ENCODE data around the gene SIM2.

SIM2 gene

DNA sequence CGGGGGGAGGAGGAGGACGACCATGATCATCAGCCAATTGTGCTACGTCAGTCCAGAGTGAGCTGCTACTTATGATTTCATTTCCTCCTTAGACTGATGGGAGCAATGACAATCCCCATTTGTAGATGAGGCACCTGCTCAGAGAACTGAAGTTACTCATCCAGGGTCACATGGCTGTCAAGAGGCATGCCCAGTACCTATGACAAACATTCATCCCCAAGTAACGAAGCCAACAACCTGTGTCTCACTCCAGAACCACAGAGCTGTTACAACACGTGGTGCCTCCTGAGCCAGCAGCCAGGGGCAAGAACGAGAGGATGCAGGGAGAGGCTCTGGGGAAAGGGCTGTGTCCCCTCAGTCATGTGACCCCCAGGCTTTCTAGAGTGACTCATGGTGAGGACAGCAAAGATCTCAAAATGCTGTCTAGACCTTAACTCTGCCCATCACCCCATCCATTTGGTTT lies 93.6 kb downstream of the SIM2 start:
- TF ChIP-seq, protein P1, sequence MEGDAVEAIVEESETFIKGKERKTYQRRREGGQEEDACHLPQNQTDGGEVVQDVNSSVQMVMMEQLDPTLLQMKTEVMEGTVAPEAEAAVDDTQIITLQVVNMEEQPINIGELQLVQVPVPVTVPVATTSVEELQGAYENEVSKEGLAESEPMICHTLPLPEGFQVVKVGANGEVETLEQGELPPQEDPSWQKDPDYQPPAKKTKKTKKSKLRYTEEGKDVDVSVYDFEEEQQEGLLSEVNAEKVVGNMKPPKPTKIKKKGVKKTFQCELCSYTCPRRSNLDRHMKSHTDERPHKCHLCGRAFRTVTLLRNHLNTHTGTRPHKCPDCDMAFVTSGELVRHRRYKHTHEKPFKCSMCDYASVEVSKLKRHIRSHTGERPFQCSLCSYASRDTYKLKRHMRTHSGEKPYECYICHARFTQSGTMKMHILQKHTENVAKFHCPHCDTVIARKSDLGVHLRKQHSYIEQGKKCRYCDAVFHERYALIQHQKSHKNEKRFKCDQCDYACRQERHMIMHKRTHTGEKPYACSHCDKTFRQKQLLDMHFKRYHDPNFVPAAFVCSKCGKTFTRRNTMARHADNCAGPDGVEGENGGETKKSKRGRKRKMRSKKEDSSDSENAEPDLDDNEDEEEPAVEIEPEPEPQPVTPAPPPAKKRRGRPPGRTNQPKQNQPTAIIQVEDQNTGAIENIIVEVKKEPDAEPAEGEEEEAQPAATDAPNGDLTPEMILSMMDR (IDR thresholded peaks at IDR 0.05; ENCODE audit: low read depth, low read length, missing control alignments) = no peak
- in situ Hi-C loops (cut with HindIII; ENCODE audit: low pct_ligation_motif_present, low sequenced_read_pairs) = no loop called here
- peak; percentile 5 for DNase-seq
- no peak overlapping the region for H3K27ac ChIP-seq
- no peaks in the 10 kb centered on the region for H3K36me3 ChIP-seq (replicated peaks)
- H3K27me3 ChIP-seq (replicated peaks) = no peaks in the 10 kb centered on the region
- H3K4me3 ChIP-seq (ENCODE audit: low read depth, low read length) = no peak overlapping the region

DNA sequence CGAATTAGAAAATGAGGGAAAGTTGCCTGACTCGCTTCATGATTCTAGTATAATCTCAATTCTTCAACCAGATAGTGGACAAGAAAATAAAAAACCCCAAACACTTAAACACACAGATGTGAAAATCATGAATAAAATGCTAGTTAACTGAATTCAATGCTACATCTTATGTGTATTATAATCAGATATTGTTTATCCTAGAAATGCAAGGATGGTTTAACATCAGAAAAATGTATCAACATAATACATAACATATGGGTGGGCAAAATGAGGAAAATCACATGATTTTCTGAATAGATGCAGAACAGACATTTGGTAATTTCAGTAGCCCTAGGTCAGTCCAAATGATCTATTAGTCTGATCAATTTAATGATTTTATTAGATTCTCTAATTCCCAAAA lies 97.2 kb downstream of the SIM2 start:
- Histone ChIP-seq H3K27ac (no peak overlapping the region), H3K4me3 (ENCODE audit: low read depth, low read length) (no peak overlapping the region), H3K36me3 (replicated peaks) (no peaks in the 10 kb centered on the region), H3K27me3 (replicated peaks) (no peaks in the 10 kb centered on the region)
- in situ Hi-C loops (cut with HindIII; ENCODE audit: low pct_ligation_motif_present, low sequenced_read_pairs) = no loop called here
- no peak for DNase-seq
- TF ChIP-seq, protein P1 (IDR thresholded peaks at IDR 0.05; ENCODE audit: low read depth, low read length, missing control alignments) = no peak

DNA sequence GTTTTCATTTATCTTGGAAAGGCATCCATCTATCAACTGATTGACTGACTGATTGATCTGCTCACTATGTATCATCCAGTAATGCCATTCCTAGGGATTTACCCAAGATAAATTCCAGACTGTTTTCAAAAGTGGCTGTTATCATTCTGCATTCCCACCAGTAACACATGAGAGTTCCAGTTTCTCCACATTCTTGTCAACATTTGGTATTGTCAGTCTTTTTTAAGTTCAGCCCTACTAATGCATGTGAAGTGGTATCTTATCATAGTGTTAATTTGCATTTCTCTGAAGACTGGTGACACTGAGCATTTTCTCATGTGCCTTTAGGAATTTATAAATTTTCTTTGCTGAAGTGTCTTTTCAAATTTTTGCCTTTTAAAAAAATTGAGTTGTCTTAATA lies 99.6 kb downstream of the SIM2 start:
- in situ Hi-C loops (cut with HindIII; ENCODE audit: low pct_ligation_motif_present, low sequenced_read_pairs) = no loop called here
- no peaks in the 10 kb centered on the region for H3K27me3 ChIP-seq (replicated peaks)
- H3K27ac ChIP-seq = no peak overlapping the region
- no peak for DNase-seq
- no peak overlapping the region for H3K4me3 ChIP-seq (ENCODE audit: low read depth, low read length)
- H3K36me3 ChIP-seq (replicated peaks) = no peaks in the 10 kb centered on the region
- TF ChIP-seq, protein P1 (IDR thresholded peaks at IDR 0.05; ENCODE audit: low read depth, low read length, missing control alignments) = no peak

Data from brain microvascular endothelial cell (primary cell).